Glutamatergic neuron (in vitro differentiated cells): Measurements from ENCODE around the gene CASP9. TPM values are rescaled to one million over a fixed set of nuclear protein-coding genes. Genes with fewer than 3 reads are reported as not detected.
"Not testable (repeated sequence)": the region's sequence is repeated elsewhere in the genome, so short reads cannot be mapped to it uniquely, and the experiment has no call there.

Experiments used
- DNase-seq: peaks from one replicate; pipeline ENCODE4 v3.0.0; 2022
- H3K27ac Mint-ChIP-seq: one replicate; pipeline ENCODE4 v1.8.0; 2020; ENCODE audit warnings: mild to moderate bottlenecking, mixed read lengths, inconsistent platforms; ENCODE audit not compliant: unreplicated experiment
- H3K27me3 Mint-ChIP-seq: one replicate; pipeline ENCODE4 v1.8.0; 2020; ENCODE audit warnings: mild to moderate bottlenecking, moderate library complexity, mixed read lengths, inconsistent platforms; ENCODE audit not compliant: unreplicated experiment
- H3K36me3 Mint-ChIP-seq: one replicate; pipeline ENCODE4 v1.8.0; 2020; ENCODE audit warnings: mild to moderate bottlenecking, mixed read lengths, inconsistent platforms; ENCODE audit not compliant: unreplicated experiment
- H3K4me1 Mint-ChIP-seq: one replicate; pipeline ENCODE4 v1.8.0; 2020; ENCODE audit warnings: mild to moderate bottlenecking, low read depth, mixed read lengths, inconsistent platforms; ENCODE audit not compliant: unreplicated experiment
- H3K4me3 Mint-ChIP-seq: one replicate; pipeline ENCODE4 v1.8.0; 2020; ENCODE audit warnings: mild to moderate bottlenecking, mixed read lengths, inconsistent platforms; ENCODE audit not compliant: unreplicated experiment
- H3K9me3 Mint-ChIP-seq: one replicate; pipeline ENCODE4 v1.8.0; 2020; ENCODE audit warnings: mild to moderate bottlenecking, moderate library complexity, mixed read lengths, inconsistent platforms; ENCODE audit not compliant: unreplicated experiment
- total RNA-seq: library from RNA; stranded (reverse); fragmentation: NEBNext Ultra II Directional; extraction: Animal tissue kit (Norgen Biotek cat#: 25700); gene quantifications from one replicate; pipeline ENCODE4 v1.2.1, GENCODE V29; 2021; ENCODE audit not compliant: unreplicated experiment
- TF ChIP-seq, protein P1 (sequence below): fragments of 200-600 bp; sonication (generic); IDR thresholded peaks from one replicate; pipeline ENCODE4 v1.5.0; 2021; ENCODE audit not compliant: partially characterized antibody, unreplicated experiment

The CASP9 gene
- total RNA-seq, 1 donor from 2014 or later = 12.8 TPM

DNA sequence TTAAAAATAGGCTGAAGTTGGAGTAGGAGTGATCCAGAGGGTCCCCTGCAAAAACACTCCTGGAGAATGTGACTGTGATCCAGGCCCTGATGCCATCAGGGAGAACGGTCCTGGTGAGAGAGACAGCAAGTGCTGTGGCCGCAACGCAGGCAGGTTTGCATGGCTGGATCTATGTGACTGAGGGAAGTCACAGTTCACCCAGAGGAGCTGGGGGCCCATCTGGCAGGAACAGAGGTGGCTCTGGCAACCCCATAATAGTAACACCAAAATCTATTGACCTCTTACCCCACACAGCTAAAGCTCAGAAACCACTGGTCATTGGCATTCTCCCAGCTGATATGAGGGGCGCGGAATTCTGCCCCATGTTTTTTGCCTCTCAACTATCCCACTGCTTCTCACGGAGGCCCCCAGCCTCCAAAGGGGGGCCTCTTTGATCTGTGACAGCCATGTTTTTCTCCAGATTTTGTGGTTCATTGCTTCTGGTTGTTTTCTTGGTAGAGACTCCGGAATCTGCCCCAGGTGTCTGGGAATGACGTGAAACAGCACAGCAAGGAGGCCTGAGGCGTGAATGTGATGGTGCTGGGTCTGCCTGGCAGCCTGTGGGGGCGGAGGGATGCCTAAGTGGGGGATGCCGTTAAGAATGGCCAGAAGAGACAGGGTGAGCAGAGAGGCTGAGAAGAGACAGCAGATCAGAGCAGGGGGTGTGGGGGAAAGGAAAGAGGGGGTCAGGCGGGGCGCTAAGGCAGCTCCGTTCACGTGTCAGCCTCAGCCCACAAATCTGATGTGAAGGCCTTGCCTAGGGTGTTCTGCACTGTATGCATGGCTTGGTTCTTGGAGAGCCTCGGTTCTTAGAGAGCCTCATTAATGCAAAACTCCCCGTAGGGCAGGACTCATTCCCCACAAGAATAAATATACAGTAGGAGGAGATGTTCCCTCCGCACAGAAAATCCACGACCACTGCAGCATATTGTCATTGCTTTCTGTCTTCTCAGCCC lies 23.5 kb downstream of the CASP9 start:
- Mint-ChIP-seq H3K27ac (no peak overlapping the region), H3K9me3 (no peaks in the 10 kb centered on the region), H3K27me3 (no peaks in the 10 kb centered on the region)

DNA sequence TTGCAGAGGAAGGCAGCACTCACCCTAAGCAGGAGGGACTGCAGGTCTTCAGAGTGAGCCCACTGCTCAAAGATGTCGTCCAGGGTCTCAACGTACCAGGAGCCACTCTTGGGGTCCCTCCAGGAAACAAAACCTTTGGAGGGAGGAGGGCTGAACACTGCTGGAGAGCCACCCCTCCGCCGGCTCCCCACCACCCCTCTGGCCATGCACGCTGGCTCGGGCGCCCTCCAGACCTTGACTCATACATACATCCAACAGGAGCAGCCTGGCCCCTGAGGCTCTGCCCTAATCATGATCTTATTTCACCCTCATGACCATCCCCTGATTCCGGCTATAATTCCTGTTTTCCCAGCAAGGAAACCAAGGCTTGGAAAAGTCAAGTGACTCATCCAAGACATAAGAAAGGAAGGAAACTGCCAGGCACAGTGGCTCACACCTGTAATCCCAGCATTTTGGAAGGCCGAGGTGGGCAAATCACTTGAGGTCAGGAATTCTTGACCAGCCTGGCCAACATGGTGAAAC lies 30.1 kb downstream of the CASP9 start:
- no peak for DNase-seq
- Mint-ChIP-seq H3K36me3 (peaks cover 7% of the 10 kb centered on the region), H3K4me3 (no peak overlapping the region), H3K4me1 (peaks cover 5% of the 10 kb centered on the region), H3K27ac (no peak overlapping the region), H3K27me3 (peaks cover 8% of the 10 kb centered on the region), H3K9me3 (peaks cover 11% of the 10 kb centered on the region)
- TF ChIP-seq, protein P1, sequence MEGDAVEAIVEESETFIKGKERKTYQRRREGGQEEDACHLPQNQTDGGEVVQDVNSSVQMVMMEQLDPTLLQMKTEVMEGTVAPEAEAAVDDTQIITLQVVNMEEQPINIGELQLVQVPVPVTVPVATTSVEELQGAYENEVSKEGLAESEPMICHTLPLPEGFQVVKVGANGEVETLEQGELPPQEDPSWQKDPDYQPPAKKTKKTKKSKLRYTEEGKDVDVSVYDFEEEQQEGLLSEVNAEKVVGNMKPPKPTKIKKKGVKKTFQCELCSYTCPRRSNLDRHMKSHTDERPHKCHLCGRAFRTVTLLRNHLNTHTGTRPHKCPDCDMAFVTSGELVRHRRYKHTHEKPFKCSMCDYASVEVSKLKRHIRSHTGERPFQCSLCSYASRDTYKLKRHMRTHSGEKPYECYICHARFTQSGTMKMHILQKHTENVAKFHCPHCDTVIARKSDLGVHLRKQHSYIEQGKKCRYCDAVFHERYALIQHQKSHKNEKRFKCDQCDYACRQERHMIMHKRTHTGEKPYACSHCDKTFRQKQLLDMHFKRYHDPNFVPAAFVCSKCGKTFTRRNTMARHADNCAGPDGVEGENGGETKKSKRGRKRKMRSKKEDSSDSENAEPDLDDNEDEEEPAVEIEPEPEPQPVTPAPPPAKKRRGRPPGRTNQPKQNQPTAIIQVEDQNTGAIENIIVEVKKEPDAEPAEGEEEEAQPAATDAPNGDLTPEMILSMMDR = no peak

More for the DNA sequence above, 23.5 kb downstream of the CASP9 start:
- H3K36me3 Mint-ChIP-seq = peaks cover 4% of the 10 kb centered on the region
- TF ChIP-seq, protein P1 = no peak
- no peak overlapping the region for H3K4me3 Mint-ChIP-seq
- no peak for DNase-seq
- H3K4me1 Mint-ChIP-seq = peaks cover 8% of the 10 kb centered on the region

DNA sequence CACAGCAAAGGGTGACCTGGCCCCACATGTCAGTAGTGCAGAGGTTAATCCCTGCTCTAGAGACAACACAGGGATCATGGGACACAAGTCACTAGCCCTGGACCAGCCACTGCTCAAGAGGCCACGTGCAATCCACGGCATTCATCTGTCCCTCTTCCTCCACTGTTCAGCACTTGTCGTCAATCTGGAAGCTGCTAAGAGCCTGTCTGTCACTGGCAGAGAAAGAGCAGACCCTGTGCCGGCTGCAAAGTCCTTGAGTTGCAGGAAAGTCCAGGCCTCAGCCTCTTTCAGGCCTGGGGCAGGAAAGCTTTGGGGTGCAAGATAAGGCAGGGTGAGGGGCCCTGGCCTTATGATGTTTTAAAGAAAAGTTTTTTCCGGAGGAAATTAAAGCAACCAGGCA lies 31.4 kb downstream of the CASP9 start:
- DNase-seq = no peak
- Mint-ChIP-seq H3K4me3 (no peak overlapping the region), H3K27me3 (peaks cover 16% of the 10 kb centered on the region), H3K4me1 (peaks cover 12% of the 10 kb centered on the region), H3K27ac (no peak overlapping the region), H3K36me3 (peaks cover 5% of the 10 kb centered on the region), H3K9me3 (peaks cover 18% of the 10 kb centered on the region)
- TF ChIP-seq, protein P1 = no peak

DNA sequence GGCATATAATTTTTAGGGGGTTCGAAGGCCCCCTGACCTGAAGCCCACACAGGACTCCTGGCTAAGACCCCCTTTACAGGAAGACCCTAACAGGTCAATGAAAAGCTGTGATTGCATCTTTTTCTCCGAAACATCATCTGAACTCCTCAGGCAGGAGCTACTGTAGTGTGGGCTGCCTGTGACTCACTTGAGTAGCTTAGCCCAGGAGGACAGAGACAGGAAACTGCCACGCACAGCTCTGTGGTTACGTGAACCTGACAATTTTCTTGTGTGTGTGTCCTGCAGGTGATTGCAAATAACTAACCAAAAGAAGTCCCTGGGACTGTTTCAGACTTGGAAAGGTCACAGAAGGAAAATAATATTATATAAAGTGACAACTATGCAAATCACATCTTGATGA lies 33.0 kb downstream of the CASP9 start:
- not testable (repeated sequence) for H3K36me3 Mint-ChIP-seq, DNase-seq, H3K4me3 Mint-ChIP-seq, H3K27ac Mint-ChIP-seq
- H3K27me3 Mint-ChIP-seq = peaks cover 16% of the 10 kb centered on the region
- peaks cover 18% of the 10 kb centered on the region for H3K9me3 Mint-ChIP-seq
- peaks cover 15% of the 10 kb centered on the region for H3K4me1 Mint-ChIP-seq

DNA sequence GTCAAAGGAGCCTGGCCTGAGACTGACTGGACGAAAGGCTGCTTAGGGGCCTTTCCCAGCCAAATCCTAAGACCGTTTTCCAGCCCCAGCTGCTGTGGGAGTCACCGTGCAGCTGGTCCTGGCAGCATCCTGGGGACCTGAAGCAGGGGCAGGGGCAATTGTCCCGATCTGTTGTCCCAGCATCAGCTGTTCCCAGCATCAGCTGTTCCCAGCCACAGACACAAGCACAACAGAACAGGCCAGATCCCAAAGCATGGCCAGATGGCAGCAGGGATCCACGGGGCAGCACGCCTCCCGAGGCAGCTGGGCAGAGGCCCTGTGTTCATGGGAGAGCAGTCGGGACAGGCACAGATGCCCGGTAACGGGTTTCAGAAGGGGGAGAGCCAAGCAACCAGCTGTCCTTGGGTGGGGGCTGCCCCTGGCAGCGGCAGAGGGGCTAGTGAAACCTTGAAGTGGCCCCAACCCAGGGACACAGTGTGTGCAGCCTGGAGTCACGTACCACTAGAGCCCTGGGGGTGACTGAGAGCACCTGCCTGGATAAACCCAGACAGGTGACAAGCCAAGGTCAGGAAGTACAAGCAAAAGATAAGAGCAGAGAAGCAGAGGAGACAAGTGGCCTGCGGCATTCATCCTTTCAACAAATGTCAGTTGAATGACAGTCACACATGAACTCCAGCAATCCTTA lies 34.8 kb downstream of the CASP9 start:
- peak overlapping the region; percentile 65 for H3K4me3 Mint-ChIP-seq
- TF ChIP-seq, protein P1 = no peak
- peaks cover 4% of the 10 kb centered on the region for H3K36me3 Mint-ChIP-seq
- H3K27me3 Mint-ChIP-seq = peaks cover 16% of the 10 kb centered on the region
- H3K9me3 Mint-ChIP-seq = peaks cover 18% of the 10 kb centered on the region
- H3K4me1 Mint-ChIP-seq = peaks cover 15% of the 10 kb centered on the region
- peak overlapping the region; percentile 96 for H3K27ac Mint-ChIP-seq
- peak; percentile 85 for DNase-seq
